ENCODE results near the gene NCAM2.

NCAM2 gene

GRCh38 chr21:21457077-21457476 lies 458.9 kb downstream of the NCAM2 start:
- H3K27ac Mint-ChIP-seq: no peak overlapping the region
- no peaks in the 10 kb centered on the region for H3K4me1 Mint-ChIP-seq
- no peak for DNase-seq
- H3K36me3 Mint-ChIP-seq (ENCODE audit: low read depth): no peaks in the 10 kb centered on the region
- TF ChIP-seq CTCF (IDR thresholded peaks at IDR 0.05): no peak
- no peak overlapping the region for H3K4me3 Mint-ChIP-seq
- H3K27me3 Mint-ChIP-seq (ENCODE audit: low read depth, poor library complexity): no peaks in the 10 kb centered on the region
- H3K9me3 Mint-ChIP-seq: no peaks in the 10 kb centered on the region

GRCh38 chr21:21458124-21458631 lies 460.0 kb downstream of the NCAM2 start:
- DNase-seq: no peak
- no peak for TF ChIP-seq CTCF (IDR thresholded peaks at IDR 0.05)
- Mint-ChIP-seq H3K4me1 (no peaks in the 10 kb centered on the region), H3K27me3 (ENCODE audit: low read depth, poor library complexity) (no peaks in the 10 kb centered on the region), H3K27ac (no peak overlapping the region), H3K9me3 (no peaks in the 10 kb centered on the region), H3K36me3 (ENCODE audit: low read depth) (no peaks in the 10 kb centered on the region), H3K4me3 (no peak overlapping the region)

- H3K4me1 Mint-ChIP-seq: no peaks in the 10 kb centered on the region
- H3K9me3 Mint-ChIP-seq: no peaks in the 10 kb centered on the region
Observed at GRCh38 chr21:21460979-21461378, 462.8 kb downstream of the NCAM2 start.

GRCh38 chr21:21463456-21463855 lies 465.2 kb downstream of the NCAM2 start:
- Mint-ChIP-seq H3K36me3 (ENCODE audit: low read depth) (no peaks in the 10 kb centered on the region), H3K4me1 (no peaks in the 10 kb centered on the region), H3K9me3 (no peaks in the 10 kb centered on the region), H3K27ac (no peak overlapping the region), H3K4me3 (no peak overlapping the region), H3K27me3 (ENCODE audit: low read depth, poor library complexity) (no peaks in the 10 kb centered on the region)
- no peak for DNase-seq
- TF ChIP-seq CTCF (IDR thresholded peaks at IDR 0.05): no peak

More at GRCh38 chr21:21460979-21461378, 462.8 kb downstream of the NCAM2 start:
- no peaks in the 10 kb centered on the region for H3K36me3 Mint-ChIP-seq (ENCODE audit: low read depth)
- no peaks in the 10 kb centered on the region for H3K27me3 Mint-ChIP-seq (ENCODE audit: low read depth, poor library complexity)
- H3K27ac Mint-ChIP-seq: no peak overlapping the region
- no peak for TF ChIP-seq CTCF (IDR thresholded peaks at IDR 0.05)
- no peak overlapping the region for H3K4me3 Mint-ChIP-seq
- DNase-seq: no peak

- DNase-seq: no peak
- Mint-ChIP-seq H3K27me3 (ENCODE audit: low read depth, poor library complexity) (no peaks in the 10 kb centered on the region), H3K4me1 (no peaks in the 10 kb centered on the region), H3K27ac (no peak overlapping the region), H3K36me3 (ENCODE audit: low read depth) (no peaks in the 10 kb centered on the region), H3K9me3 (no peaks in the 10 kb centered on the region), H3K4me3 (no peak overlapping the region)
- no peak for TF ChIP-seq CTCF (IDR thresholded peaks at IDR 0.05)
Observed at GRCh38 chr21:21464684-21465083, 466.5 kb downstream of the NCAM2 start.

- Mint-ChIP-seq H3K4me3 (no peak overlapping the region), H3K36me3 (ENCODE audit: low read depth) (no peaks in the 10 kb centered on the region), H3K27me3 (ENCODE audit: low read depth, poor library complexity) (no peaks in the 10 kb centered on the region), H3K9me3 (no peaks in the 10 kb centered on the region), H3K4me1 (no peaks in the 10 kb centered on the region), H3K27ac (no peak overlapping the region)
- DNase-seq: no peak
- no peak for TF ChIP-seq CTCF (IDR thresholded peaks at IDR 0.05)
Observed at GRCh38 chr21:21466752-21467151, 468.5 kb downstream of the NCAM2 start.
